Measurements from ENCODE around the gene IPCEF1.

Gene IPCEF1

GRCh38 chr6:154236646-154237301, 119.8 kb downstream of the IPCEF1 start:
- intact Hi-C loops (cut with DNase I): no loop called here
- peak in 4 of 42 donors; percentile 33 to 49 (median 38) for DNase-seq

- intact Hi-C loops (cut with DNase I): no loop called here
- DNase-seq: no peak
These were observed 122.4 kb downstream of the IPCEF1 start for GRCh38 chr6:154234019-154234772.

GRCh38 chr6:154233383-154233782, 123.2 kb downstream of the IPCEF1 start:
- no peak for DNase-seq
- intact Hi-C loops (cut with DNase I): loop anchor here (2.0 kb wide), 1 partner anchor 13 kb away; no protein-coding TSS in a partner anchor

GRCh38 chr6:154232013-154232910, 124.3 kb downstream of the IPCEF1 start:
- DNase-seq: peak in 2 of 42 donors; percentile 13 to 41

GRCh38 chr6:154230910-154231595, 125.5 kb downstream of the IPCEF1 start:
- DNase-seq: no peak
- intact Hi-C loops (cut with DNase I): no loop called here

More at GRCh38 chr6:154232013-154232910, 124.3 kb downstream of the IPCEF1 start:
- intact Hi-C loops (cut with DNase I): loop anchor here (2.0 kb wide), 1 partner anchor 15 kb away; no protein-coding TSS in a partner anchor

- intact Hi-C loops (cut with DNase I): no loop called here
- DNase-seq: no peak
These were observed 126.2 kb downstream of the IPCEF1 start for GRCh38 chr6:154230393-154230792.

GRCh38 chr6:154229786-154230185, 126.8 kb downstream of the IPCEF1 start:
- intact Hi-C loops (cut with DNase I): no loop called here
- DNase-seq: no peak

- DNase-seq: no peak
- intact Hi-C loops (cut with DNase I): no loop called here
These were observed 128.1 kb downstream of the IPCEF1 start for GRCh38 chr6:154228521-154228905.

GRCh38 chr6:154227862-154228520, 128.6 kb downstream of the IPCEF1 start:
- peak in 6 of 42 donors; percentile 11 to 60 (median 32) for DNase-seq
- intact Hi-C loops (cut with DNase I): no loop called here

GRCh38 chr6:154226461-154226860, 130.1 kb downstream of the IPCEF1 start:
- DNase-seq: no peak
- intact Hi-C loops (cut with DNase I): no loop called here

- intact Hi-C loops (cut with DNase I): no loop called here
- no peak for DNase-seq
These were observed 133.3 kb downstream of the IPCEF1 start for GRCh38 chr6:154223296-154223695.

GRCh38 chr6:154222716-154223115, 133.9 kb downstream of the IPCEF1 start:
- no peak for DNase-seq
- intact Hi-C loops (cut with DNase I): no loop called here

GRCh38 chr6:154219250-154219649, 137.4 kb downstream of the IPCEF1 start:
- DNase-seq: no peak
- intact Hi-C loops (cut with DNase I): no loop called here

- intact Hi-C loops (cut with DNase I): no loop called here
- no peak for DNase-seq
These were observed 137.8 kb downstream of the IPCEF1 start for GRCh38 chr6:154218787-154219186.

GRCh38 chr6:154218301-154218700, 138.3 kb downstream of the IPCEF1 start:
- DNase-seq: peak in 23 of 42 donors; percentile 4 to 77 (median 34)
- intact Hi-C loops (cut with DNase I): no loop called here

- intact Hi-C loops (cut with DNase I): no loop called here
- no peak for DNase-seq
These were observed 142.8 kb downstream of the IPCEF1 start for GRCh38 chr6:154213782-154214181.

GRCh38 chr6:154210678-154211077, 145.9 kb downstream of the IPCEF1 start:
- intact Hi-C loops (cut with DNase I): no loop called here
- no peak for DNase-seq

- no peak for DNase-seq
- intact Hi-C loops (cut with DNase I): no loop called here
These were observed 147.0 kb downstream of the IPCEF1 start for GRCh38 chr6:154209555-154209954.
